GM18870 (cell line): ENCODE results near the gene NFYC.

ENCODE experiments used
- ATAC-seq: cut with Tn5 transposase; IDR thresholded peaks from one replicate; pipeline ENCODE4 v1.9.1; 2021; ENCODE audit warnings: moderate library complexity; ENCODE audit not compliant: unreplicated experiment

The NFYC gene

GRCh38 chr1:40734882-40735628, 43.6 kb downstream of the NFYC start:
- no peak for ATAC-seq

GRCh38 chr1:40736085-40736531, 44.6 kb downstream of the NFYC start:
- ATAC-seq, result no peak

- ATAC-seq, result no peak
Observed at GRCh38 chr1:40738831-40739230, 47.3 kb downstream of the NFYC start.

- ATAC-seq, result no peak
Observed at GRCh38 chr1:40739455-40740008, 48.0 kb downstream of the NFYC start.

- ATAC-seq, result no peak
Observed at GRCh38 chr1:40740039-40740996, 48.8 kb downstream of the NFYC start.

GRCh38 chr1:40740997-40741736, 49.7 kb downstream of the NFYC start:
- ATAC-seq, result no peak

- no peak for ATAC-seq
Observed at GRCh38 chr1:40742363-40743061, 51.0 kb downstream of the NFYC start.

- no peak for ATAC-seq
Observed at GRCh38 chr1:40743452-40743851, 51.9 kb downstream of the NFYC start.

- no peak for ATAC-seq
Observed at GRCh38 chr1:40743860-40744259, 52.4 kb downstream of the NFYC start.

- ATAC-seq, result no peak
Observed at GRCh38 chr1:40745176-40745575, 53.7 kb downstream of the NFYC start.

GRCh38 chr1:40746344-40747090, 55.0 kb downstream of the NFYC start:
- no peak for ATAC-seq

GRCh38 chr1:40748841-40749718, 57.6 kb downstream of the NFYC start:
- ATAC-seq, result no peak

- no peak for ATAC-seq
Observed at GRCh38 chr1:40749817-40750216, 58.3 kb downstream of the NFYC start.

- ATAC-seq, result no peak
Observed at GRCh38 chr1:40750451-40750908, 59.0 kb downstream of the NFYC start.

- ATAC-seq, result no peak
Observed at GRCh38 chr1:40751802-40752201, 60.3 kb downstream of the NFYC start.

GRCh38 chr1:40753142-40753882, 61.8 kb downstream of the NFYC start:
- ATAC-seq, result no peak

GRCh38 chr1:40754201-40754600, 62.7 kb downstream of the NFYC start:
- ATAC-seq, result no peak

- no peak for ATAC-seq
Observed at GRCh38 chr1:40755067-40755466, 63.6 kb downstream of the NFYC start.
